ENCODE results near the gene SLC12A4. TPM values are rescaled to one million over a fixed set of nuclear protein-coding genes. Genes with fewer than 3 reads are reported as not detected.

Gene SLC12A4
- total RNA-seq, 2 experiments from 2014 or later = 32.5 to 38.0 TPM

GRCh38 chr16:67897231-67897630, 71.2 kb downstream of the SLC12A4 start:
- H3K9me3 Mint-ChIP-seq = no peaks in the 10 kb centered on the region
- ChIA-PET POLR2A (interaction anchor here (1.3 to 1.5 kb wide), 3 partner anchors 9 to 39 kb away, joined by 3 to 7 read pairs (median 4); partner anchors contain the start of gene PSMB10), CTCF (interaction anchor here (0.7 to 4.8 kb wide), 7 partner anchors 13 to 168 kb away, joined by 3 to 31 read pairs (median 5); partner anchors contain the start of gene NRN1L)
- H3K27me3 Mint-ChIP-seq = no peaks in the 10 kb centered on the region
- DNase-seq (no peak), ATAC-seq (no peak)
- no peak for TF ChIP-seq CTCF (IDR thresholded peaks at IDR 0.05)
- H3K36me3 Mint-ChIP-seq (ENCODE audit: low read depth) = no peaks in the 10 kb centered on the region
- no peak overlapping the region for H3K4me3 Mint-ChIP-seq
- intact Hi-C loops (cut with micrococcal nuclease) = no loop called here
- H3K27ac Mint-ChIP-seq = no peak overlapping the region
- peaks cover 31% of the 10 kb centered on the region for H3K4me1 Mint-ChIP-seq (ENCODE audit: low read depth)

GRCh38 chr16:67893743-67894399, 74.6 kb downstream of the SLC12A4 start:
- intact Hi-C loops (cut with micrococcal nuclease) = no loop called here
- Mint-ChIP-seq H3K4me1 (ENCODE audit: low read depth) (peaks cover 26% of the 10 kb centered on the region), H3K27ac (peak overlapping the region; percentile 95), H3K36me3 (ENCODE audit: low read depth) (no peaks in the 10 kb centered on the region), H3K4me3 (peak overlapping the region; percentile 97), H3K27me3 (no peaks in the 10 kb centered on the region), H3K9me3 (no peaks in the 10 kb centered on the region)
- no peak for TF ChIP-seq CTCF (IDR thresholded peaks at IDR 0.05)
- ATAC-seq = no peak
- POLR2A ChIA-PET = interaction anchor here (0.5 to 2.1 kb wide), 11 partner anchors 19 to 331 kb away, joined by 3 to 8 read pairs (median 3); partner anchors contain the start of genes EDC4 and PSMB10
- DNase-seq = peak; percentile 29
- CTCF ChIA-PET = interaction anchor here (0.9 to 4.9 kb wide), 8 partner anchors 10 to 373 kb away, joined by 3 to 30 read pairs (median 6); partner anchors contain the start of genes CTRL, NRN1L and PSMB10

Other genes starting within 250 kb of the SLC12A4 start
- gene GFOD2, start 249.3 kb downstream of the SLC12A4 start, total RNA-seq = 10 to 100 TPM; 11.6 to 14.1 TPM
- 10 to 100 TPM; 15.9 to 18.9 TPM for gene RANBP10, start 162.1 kb downstream of the SLC12A4 start, total RNA-seq
- gene TSNAXIP1, start 161.7 kb downstream of the SLC12A4 start, total RNA-seq = under 1 TPM; 0.40 to 0.47 TPM
- 10 to 100 TPM; 40.6 to 40.7 TPM for gene THAP11, start 126.3 kb downstream of the SLC12A4 start, total RNA-seq
- 100 to 1,000 TPM; 152 to 157 TPM for gene NUTF2, start 121.7 kb downstream of the SLC12A4 start, total RNA-seq
- 10 to 100 TPM; 40.4 to 42.2 TPM for gene CENPT, start 120.9 kb downstream of the SLC12A4 start, total RNA-seq
- gene EDC4, start 95.6 kb downstream of the SLC12A4 start, total RNA-seq = 10 to 100 TPM; 78.7 to 90.9 TPM
- under 1 TPM in 1 of 2 experiments, not detected in 1; 0.83 TPM for gene NRN1L, start 83.8 kb downstream of the SLC12A4 start, total RNA-seq
- gene PSKH1, start 75.4 kb downstream of the SLC12A4 start, total RNA-seq = 1 to 10 TPM; 8.4 to 8.5 TPM
- gene CTRL, start 36.8 kb downstream of the SLC12A4 start, total RNA-seq = 1 to 10 TPM; 3.8 to 3.9 TPM
- 100 to 1,000 TPM; 205 to 206 TPM for gene PSMB10, start 31.8 kb downstream of the SLC12A4 start, total RNA-seq
- gene LCAT, start 24.5 kb downstream of the SLC12A4 start, total RNA-seq = 10 to 100 TPM; 10.6 to 14.3 TPM
- gene DPEP3, start 11.9 kb upstream of the SLC12A4 start, total RNA-seq = under 1 TPM; 0.16 to 0.25 TPM
- gene DPEP2, start 30.8 kb upstream of the SLC12A4 start, total RNA-seq = 1 to 10 TPM; 2.9 TPM
- not detected for gene DPEP2NB, start 47.3 kb upstream of the SLC12A4 start, total RNA-seq
- 10 to 100 TPM; 16.6 to 17.3 TPM for gene DDX28, start 54.6 kb upstream of the SLC12A4 start, total RNA-seq
- 10 to 100 TPM; 34.2 to 35.1 TPM for gene DUS2, start 54.6 kb upstream of the SLC12A4 start, total RNA-seq
- gene NFATC3, start 116.7 kb upstream of the SLC12A4 start, total RNA-seq = 100 to 1,000 TPM; 102 to 104 TPM